LNCAP (cell line): ENCODE data around the gene KCNH2.

Experiments used
- CTCF ChIP-seq: fragments of 450-650 bp; IDR thresholded peaks from 2 replicates; pipeline ENCODE4 v1.5.1; 2017; ENCODE audit warnings: mild to moderate bottlenecking

Gene KCNH2

GRCh38 chr7:151000897-151001495, 22.9 kb upstream of the KCNH2 start:
- TF ChIP-seq CTCF: no peak

- no peak for TF ChIP-seq CTCF
Measured at GRCh38 chr7:150999497-151000230, 21.5 kb upstream of the KCNH2 start.

- TF ChIP-seq CTCF: no peak
Measured at GRCh38 chr7:150999001-150999400, 20.9 kb upstream of the KCNH2 start.

- TF ChIP-seq CTCF: no peak
Measured at GRCh38 chr7:150998341-150998740, 20.2 kb upstream of the KCNH2 start.

GRCh38 chr7:150997817-150998216, 19.7 kb upstream of the KCNH2 start:
- no peak for TF ChIP-seq CTCF

GRCh38 chr7:150997075-150997511, 19.0 kb upstream of the KCNH2 start:
- no peak for TF ChIP-seq CTCF

- no peak for TF ChIP-seq CTCF
Measured at GRCh38 chr7:150996376-150997074, 18.4 kb upstream of the KCNH2 start.
